Kidney tubule cell (primary cell): ENCODE measurements around the gene AIM2.
A peak's percentile ranks its signal among the peaks of the same experiment; 100 is the strongest.
"Not testable (repeated sequence)": the region's sequence is repeated elsewhere in the genome, so short reads cannot be mapped to it uniquely, and the experiment has no call there.

Experiments
- DNase-seq: peaks from one replicate; pipeline ENCODE4 v3.0.0-alpha.2; 2018; ENCODE audit warnings: low spot score

AIM2 gene

GRCh38 chr1:159079525-159079924 is 3.0 kb upstream of the AIM2 start:
- DNase-seq: no peak

- DNase-seq: no peak
These were observed 775 bp upstream of the AIM2 start for GRCh38 chr1:159077120-159077961.

- DNase-seq: peak; percentile 62
These were observed 4.5 kb downstream of the AIM2 start for GRCh38 chr1:159071970-159072582.

GRCh38 chr1:159068886-159069285 is 7.7 kb downstream of the AIM2 start:
- DNase-seq: peak; percentile 26

GRCh38 chr1:159067699-159068621 is 8.6 kb downstream of the AIM2 start:
- no peak for DNase-seq

- no peak for DNase-seq
These were observed 10.5 kb downstream of the AIM2 start for GRCh38 chr1:159066108-159066507.

- DNase-seq: no peak
These were observed 11.5 kb downstream of the AIM2 start for GRCh38 chr1:159065106-159065505.

- no peak for DNase-seq
These were observed 17.8 kb downstream of the AIM2 start for GRCh38 chr1:159058751-159059150.

GRCh38 chr1:159056069-159056698 is 20.4 kb downstream of the AIM2 start:
- DNase-seq: no peak

GRCh38 chr1:159055181-159055641 is 21.4 kb downstream of the AIM2 start:
- DNase-seq: no peak

- DNase-seq: peak; percentile 33
These were observed 22.1 kb downstream of the AIM2 start for GRCh38 chr1:159054427-159054826.

GRCh38 chr1:159051436-159051835 is 25.1 kb downstream of the AIM2 start:
- no peak for DNase-seq

- not testable (repeated sequence) for DNase-seq
These were observed 30.1 kb downstream of the AIM2 start for GRCh38 chr1:159046486-159046885.

GRCh38 chr1:159040893-159041724 is 35.5 kb downstream of the AIM2 start:
- no peak for DNase-seq

GRCh38 chr1:159040206-159040605 is 36.4 kb downstream of the AIM2 start:
- DNase-seq: peak; percentile 8

- DNase-seq: no peak
These were observed 45.6 kb downstream of the AIM2 start for GRCh38 chr1:159030877-159031447.

GRCh38 chr1:159030311-159030710 is 46.3 kb downstream of the AIM2 start:
- DNase-seq: no peak

- DNase-seq: not testable (repeated sequence)
These were observed 49.7 kb downstream of the AIM2 start for GRCh38 chr1:159026841-159027240.

- no peak for DNase-seq
These were observed 51.5 kb downstream of the AIM2 start for GRCh38 chr1:159025043-159025442.

- DNase-seq: no peak
These were observed 52.8 kb downstream of the AIM2 start for GRCh38 chr1:159023723-159024122.
